Measurements from ENCODE around the gene PTPRU. TPM values are rescaled to one million over a fixed set of nuclear protein-coding genes. Genes with fewer than 3 reads are reported as not detected.

PTPRU gene
- total RNA-seq, 1 donor from 2014 or later = 3.5 TPM

- Mint-ChIP-seq H3K4me3 (ENCODE audit: unreplicated experiment) (no peak overlapping the region), H3K9me3 (ENCODE audit: unreplicated experiment) (no peaks in the 10 kb centered on the region), H3K27me3 (ENCODE audit: unreplicated experiment) (no peaks in the 10 kb centered on the region), H3K36me3 (ENCODE audit: unreplicated experiment) (peaks cover 13% of the 10 kb centered on the region), H3K27ac (ENCODE audit: unreplicated experiment) (peak overlapping the region; percentile 84), H3K4me1 (ENCODE audit: unreplicated experiment) (peaks cover 9% of the 10 kb centered on the region)
- no peak for DNase-seq (ENCODE audit: extremely low spot score, unreplicated experiment)
- no peak for TF ChIP-seq CTCF (IDR thresholded peaks at IDR 0.05)
Observed at GRCh38 chr1:29202053-29202452, 34.3 kb upstream of the PTPRU start.

GRCh38 chr1:29202584-29203340 lies 33.6 kb upstream of the PTPRU start:
- TF ChIP-seq CTCF (IDR thresholded peaks at IDR 0.05) = peak; percentile 97
- Mint-ChIP-seq H3K4me1 (ENCODE audit: unreplicated experiment) (peaks cover 6% of the 10 kb centered on the region), H3K36me3 (ENCODE audit: unreplicated experiment) (peaks cover 13% of the 10 kb centered on the region), H3K4me3 (ENCODE audit: unreplicated experiment) (no peak overlapping the region), H3K27ac (ENCODE audit: unreplicated experiment) (peak overlapping the region; percentile 84), H3K9me3 (ENCODE audit: unreplicated experiment) (no peaks in the 10 kb centered on the region), H3K27me3 (ENCODE audit: unreplicated experiment) (no peaks in the 10 kb centered on the region)
- peak; percentile 97 for DNase-seq (ENCODE audit: extremely low spot score, unreplicated experiment)

- no peak for DNase-seq (ENCODE audit: extremely low spot score, unreplicated experiment)
- Mint-ChIP-seq H3K36me3 (ENCODE audit: unreplicated experiment) (peaks cover 18% of the 10 kb centered on the region), H3K4me3 (ENCODE audit: unreplicated experiment) (no peak overlapping the region), H3K27me3 (ENCODE audit: unreplicated experiment) (no peaks in the 10 kb centered on the region), H3K27ac (ENCODE audit: unreplicated experiment) (no peak overlapping the region), H3K4me1 (ENCODE audit: unreplicated experiment) (no peaks in the 10 kb centered on the region), H3K9me3 (ENCODE audit: unreplicated experiment) (no peaks in the 10 kb centered on the region)
- TF ChIP-seq CTCF (IDR thresholded peaks at IDR 0.05) = no peak
Observed at GRCh38 chr1:29208442-29208841, 27.9 kb upstream of the PTPRU start.

- H3K27me3 Mint-ChIP-seq (ENCODE audit: unreplicated experiment) = no peaks in the 10 kb centered on the region
- no peak for TF ChIP-seq CTCF (IDR thresholded peaks at IDR 0.05)
- no peaks in the 10 kb centered on the region for H3K4me1 Mint-ChIP-seq (ENCODE audit: unreplicated experiment)
- peaks cover 18% of the 10 kb centered on the region for H3K36me3 Mint-ChIP-seq (ENCODE audit: unreplicated experiment)
- no peak overlapping the region for H3K4me3 Mint-ChIP-seq (ENCODE audit: unreplicated experiment)
- DNase-seq (ENCODE audit: extremely low spot score, unreplicated experiment) = no peak
- no peak overlapping the region for H3K27ac Mint-ChIP-seq (ENCODE audit: unreplicated experiment)
- H3K9me3 Mint-ChIP-seq (ENCODE audit: unreplicated experiment) = no peaks in the 10 kb centered on the region
Observed at GRCh38 chr1:29209173-29209572, 27.1 kb upstream of the PTPRU start.

- no peak for DNase-seq (ENCODE audit: extremely low spot score, unreplicated experiment)
- Mint-ChIP-seq H3K36me3 (ENCODE audit: unreplicated experiment) (peaks cover 23% of the 10 kb centered on the region), H3K27me3 (ENCODE audit: unreplicated experiment) (no peaks in the 10 kb centered on the region), H3K4me3 (ENCODE audit: unreplicated experiment) (no peak overlapping the region), H3K27ac (ENCODE audit: unreplicated experiment) (no peak overlapping the region), H3K9me3 (ENCODE audit: unreplicated experiment) (no peaks in the 10 kb centered on the region), H3K4me1 (ENCODE audit: unreplicated experiment) (no peaks in the 10 kb centered on the region)
- no peak for TF ChIP-seq CTCF (IDR thresholded peaks at IDR 0.05)
Observed at GRCh38 chr1:29210278-29211085, 25.8 kb upstream of the PTPRU start.

Data from osteocyte (in vitro differentiated cells).